ENCODE results near the gene CYFIP1.

- no peak for TF ChIP-seq CTCF (IDR thresholded peaks at IDR 0.05)
- no peak for TF ChIP-seq POLR2A (IDR thresholded peaks at IDR 0.05)
Observed at GRCh38 chr15:22918056-22918455, 62.1 kb downstream of the CYFIP1 start.

Measured in heart left ventricle (tissue), 13 donors.